ENCODE results near the gene GCC1. TPM values are rescaled to one million over a fixed set of nuclear protein-coding genes. Genes with fewer than 3 reads are reported as not detected.
"Not testable (repeated sequence)": the region's sequence is repeated elsewhere in the genome, so short reads cannot be mapped to it uniquely, and the experiment has no call there.

Gene GCC1
- total RNA-seq, 2 experiments from 2014 or later: 16.0 TPM

GRCh38 chr7:127540461-127540860, 44.9 kb downstream of the GCC1 start:
- CTCF ChIA-PET, POLR2A ChIA-PET: not testable (repeated sequence)

- POLR2A ChIA-PET: no interaction called here
- CTCF ChIA-PET: no interaction called here
Measured at GRCh38 chr7:127539116-127539515, 46.3 kb downstream of the GCC1 start.

DNA sequence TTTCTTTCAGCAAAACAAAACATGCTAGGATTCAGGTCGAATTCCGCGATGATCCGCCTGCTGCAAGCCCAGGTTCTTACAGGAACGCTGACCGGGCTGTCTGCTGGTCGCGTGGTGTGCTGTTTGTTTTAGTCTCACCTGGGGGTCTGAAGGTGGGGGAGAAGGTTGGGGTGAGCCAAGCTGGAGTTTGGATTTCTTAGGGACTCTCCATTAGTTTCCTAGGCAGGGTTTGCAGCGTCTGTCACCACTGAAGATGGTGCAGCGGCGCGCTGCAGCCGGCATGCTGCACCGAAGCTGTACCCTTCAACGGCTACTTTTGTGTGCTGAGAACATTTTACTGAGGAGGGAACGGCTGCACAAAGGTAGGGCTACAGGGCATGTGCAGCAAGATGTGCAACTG, 48.7 kb downstream of the GCC1 start:
- POLR2A ChIA-PET: no interaction called here
- CTCF ChIA-PET: no interaction called here

DNA sequence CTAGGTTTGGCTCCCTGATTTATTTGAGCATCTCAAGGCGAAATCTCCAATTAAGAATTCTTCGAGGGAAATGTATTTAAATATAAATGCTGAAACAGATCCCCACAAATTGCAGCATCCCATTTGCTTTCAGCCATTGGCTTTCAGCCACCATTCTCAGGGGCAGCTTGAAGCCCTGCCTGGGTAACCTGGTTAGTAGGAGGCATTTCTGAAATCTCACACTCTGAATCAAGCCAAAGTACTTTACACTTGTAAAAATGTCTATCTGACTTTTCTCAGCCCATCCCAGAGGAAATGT, 49.1 kb downstream of the GCC1 start:
- ChIA-PET POLR2A (no interaction called here), CTCF (no interaction called here)

- ChIA-PET CTCF (no interaction called here), POLR2A (no interaction called here)
Measured at GRCh38 chr7:127535546-127536393, 49.6 kb downstream of the GCC1 start.

DNA sequence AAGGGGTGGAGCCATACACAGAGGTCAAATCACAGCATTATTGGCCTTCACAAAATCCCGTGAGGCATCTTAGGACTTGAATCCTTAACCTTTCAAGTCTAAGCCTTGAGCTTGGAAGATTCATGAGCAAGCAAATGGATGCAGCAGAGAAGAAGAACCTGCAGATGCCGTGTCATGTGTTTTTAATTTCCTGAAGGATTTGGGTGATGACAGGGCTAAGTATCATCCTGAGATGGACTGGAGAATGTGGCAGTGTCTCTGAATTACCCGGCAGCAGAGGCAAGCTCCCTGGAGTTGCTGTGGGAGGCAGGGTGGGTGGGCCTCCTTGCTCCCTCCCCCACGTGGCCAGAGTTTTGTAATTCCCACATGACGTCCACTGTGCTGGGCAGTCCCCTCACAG, 50.8 kb downstream of the GCC1 start:
- CTCF ChIA-PET: no interaction called here
- POLR2A ChIA-PET: no interaction called here

GRCh38 chr7:127532736-127533135, 52.7 kb downstream of the GCC1 start:
- ChIA-PET POLR2A (interaction anchor here (0.7 kb wide), 1 partner anchor 98 kb away, joined by 3 read pairs; no protein-coding TSS in a partner anchor), CTCF (no interaction called here)

GRCh38 chr7:127532151-127532550, 53.2 kb downstream of the GCC1 start:
- ChIA-PET CTCF (no interaction called here), POLR2A (no interaction called here)

Other genes starting within 250 kb of the GCC1 start
- 10 to 100 TPM; 37.8 to 39.2 TPM for gene ZNF800, start 192.9 kb downstream of the GCC1 start, total RNA-seq
- 100 to 1,000 TPM; 107 to 110 TPM for gene ARF5, start 2.8 kb upstream of the GCC1 start, total RNA-seq
- gene FSCN3, start 8.1 kb upstream of the GCC1 start, total RNA-seq: 1 to 10 TPM in 1 of 2 experiments, under 1 TPM in 1; 0.23 to 1.1 TPM
- gene PAX4, start 32.5 kb upstream of the GCC1 start, total RNA-seq: not detected
- 100 to 1,000 TPM; 203 to 219 TPM for gene SND1, start 66.6 kb upstream of the GCC1 start, total RNA-seq

All from activated CD8-positive, alpha-beta memory T cell treated with anti-CD3 and anti-CD28 coated beads for 36 hours (primary cell).